Astrocyte (in vitro differentiated cells and primary cell): Measurements from ENCODE around the gene NDOR1.

Source experiments
- CTCF ChIP-seq: IDR thresholded peaks from 2 replicates; pipeline ENCODE4 v1.5.1; 2011; ENCODE audit warnings: low read depth, mild to moderate bottlenecking, inconsistent platforms, low read length, moderate library complexity; ENCODE audit not compliant: insufficient read depth
- EZH2 ChIP-seq: IDR thresholded peaks from 2 replicates; pipeline ENCODE4 v1.6.1; 2012; ENCODE audit warnings: mild to moderate bottlenecking, low read length, inconsistent platforms; ENCODE audit not compliant: insufficient read depth

- TF ChIP-seq CTCF (no peak), EZH2 (peak; percentile 58)
Observed at GRCh38 chr9:137167747-137168572, 37.5 kb upstream of the NDOR1 start.
